ENCODE data around the gene RABGGTA.
A peak's percentile ranks its signal among the peaks of the same experiment; 100 is the strongest.

The RABGGTA gene, protein sequence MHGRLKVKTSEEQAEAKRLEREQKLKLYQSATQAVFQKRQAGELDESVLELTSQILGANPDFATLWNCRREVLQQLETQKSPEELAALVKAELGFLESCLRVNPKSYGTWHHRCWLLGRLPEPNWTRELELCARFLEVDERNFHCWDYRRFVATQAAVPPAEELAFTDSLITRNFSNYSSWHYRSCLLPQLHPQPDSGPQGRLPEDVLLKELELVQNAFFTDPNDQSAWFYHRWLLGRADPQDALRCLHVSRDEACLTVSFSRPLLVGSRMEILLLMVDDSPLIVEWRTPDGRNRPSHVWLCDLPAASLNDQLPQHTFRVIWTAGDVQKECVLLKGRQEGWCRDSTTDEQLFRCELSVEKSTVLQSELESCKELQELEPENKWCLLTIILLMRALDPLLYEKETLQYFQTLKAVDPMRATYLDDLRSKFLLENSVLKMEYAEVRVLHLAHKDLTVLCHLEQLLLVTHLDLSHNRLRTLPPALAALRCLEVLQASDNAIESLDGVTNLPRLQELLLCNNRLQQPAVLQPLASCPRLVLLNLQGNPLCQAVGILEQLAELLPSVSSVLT

DNA sequence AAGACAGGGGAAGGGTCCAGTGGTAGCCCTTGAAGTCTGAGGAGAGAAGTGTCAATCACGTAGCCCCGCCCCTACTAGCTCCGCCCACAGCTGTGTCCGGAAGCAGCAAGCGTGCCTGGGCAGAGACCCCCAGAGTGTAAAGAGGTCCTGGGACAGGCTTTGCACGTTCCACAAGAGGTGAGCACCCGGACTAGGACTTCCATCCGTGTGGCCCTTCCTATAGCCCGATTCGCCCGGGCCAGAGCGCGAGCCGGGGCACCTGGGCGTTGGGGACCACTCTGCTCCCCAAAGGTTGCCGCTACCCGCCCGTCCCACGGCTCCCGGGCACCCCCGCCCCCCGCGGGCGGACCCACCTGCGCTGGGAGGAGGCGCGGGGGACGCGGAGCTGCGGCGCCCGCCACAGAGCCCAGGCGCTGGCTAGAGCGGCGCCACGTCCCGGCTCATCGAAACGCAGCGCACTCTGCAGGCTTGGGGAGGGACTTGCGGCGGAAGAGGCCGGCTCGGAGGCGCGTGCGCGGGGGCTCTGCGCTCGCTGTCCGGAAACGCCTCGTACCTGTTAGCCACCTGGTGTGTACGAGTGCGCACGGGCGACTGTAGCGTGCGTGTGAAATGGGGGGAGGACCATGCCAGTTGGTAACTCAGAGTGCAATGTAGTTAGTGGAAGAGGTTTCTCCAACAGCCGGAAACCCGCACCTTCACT is at the start of gene RABGGTA:
Gene RABGGTA, minus strand, starts transcription at position 464 of the 700 bp plus-strand sequence. CDS start 482 bp downstream, outside the sequence.
- Histone ChIP-seq H3K9ac (ENCODE audit: low read depth, low read length) (peak within 1 kb of the TSS; percentile 96), H3K27ac (ENCODE audit: low read length) (peak within 1 kb of the TSS; percentile 77), H3K4me1 (ENCODE audit: insufficient read depth, low read length) (no peaks in the 10 kb centered on the region; the same call in 1 of the 2 replicates), H3K9me3 (ENCODE audit: insufficient read depth, low read depth, low read length) (no peaks in the 10 kb centered on the region), H3K27me3 (ENCODE audit: insufficient read depth, low read length) (no peaks in the 10 kb centered on the region), H3K4me3 (ENCODE audit: low read length) (peak within 1 kb of the TSS; percentile 86), H3K36me3 (ENCODE audit: insufficient read depth, low read depth, low read length) (no peaks in the 10 kb centered on the region)

DNA sequence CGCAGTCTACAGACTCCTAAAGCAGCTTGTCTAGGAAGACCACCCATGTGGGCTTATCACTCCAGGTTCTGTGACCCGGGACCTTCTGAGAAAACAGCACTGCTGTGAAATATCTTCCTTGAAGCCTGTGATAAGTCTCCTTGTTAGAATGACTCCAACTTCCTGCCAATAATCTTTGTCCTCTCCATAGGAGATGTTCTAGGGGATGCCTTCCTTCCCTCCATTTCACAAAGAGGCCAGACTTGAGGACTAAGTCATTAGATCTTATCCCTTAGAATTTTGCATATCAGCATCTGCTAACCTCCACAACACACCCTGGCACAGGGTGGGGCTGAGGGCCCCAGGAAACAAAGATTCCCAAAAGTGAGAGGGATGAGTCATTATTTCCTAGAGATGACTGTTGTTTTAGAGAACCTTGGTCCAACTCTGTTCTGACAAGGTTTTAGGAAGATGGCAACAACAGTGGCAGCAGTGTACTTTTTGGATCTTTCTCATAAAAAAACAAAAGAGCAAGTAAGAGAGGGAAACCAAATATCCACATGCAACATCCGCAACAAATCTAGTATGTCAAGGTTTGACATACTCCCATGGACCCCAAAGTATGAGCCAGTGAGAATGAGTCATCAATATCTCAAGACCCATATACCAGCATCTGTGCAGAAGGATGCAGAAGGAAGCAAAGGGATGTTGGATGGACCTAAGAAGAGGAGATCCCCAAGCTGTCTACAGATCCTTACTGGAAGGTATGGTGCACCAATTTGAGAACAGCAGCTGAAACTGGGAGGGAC is 45.9 kb upstream of the RABGGTA start:
- Histone ChIP-seq H3K9ac (ENCODE audit: low read depth, low read length) (no peak overlapping the region), H3K4me3 (ENCODE audit: low read length) (no peak overlapping the region), H3K4me1 (ENCODE audit: insufficient read depth, low read length) (peaks cover 3% of the 10 kb centered on the region; the same call in 1 of the 2 replicates), H3K36me3 (ENCODE audit: insufficient read depth, low read depth, low read length) (no peaks in the 10 kb centered on the region), H3K27me3 (ENCODE audit: insufficient read depth, low read length) (peaks cover 50% of the 10 kb centered on the region), H3K9me3 (ENCODE audit: insufficient read depth, low read depth, low read length) (no peaks in the 10 kb centered on the region), H3K27ac (ENCODE audit: low read length) (no peak overlapping the region)

DNA sequence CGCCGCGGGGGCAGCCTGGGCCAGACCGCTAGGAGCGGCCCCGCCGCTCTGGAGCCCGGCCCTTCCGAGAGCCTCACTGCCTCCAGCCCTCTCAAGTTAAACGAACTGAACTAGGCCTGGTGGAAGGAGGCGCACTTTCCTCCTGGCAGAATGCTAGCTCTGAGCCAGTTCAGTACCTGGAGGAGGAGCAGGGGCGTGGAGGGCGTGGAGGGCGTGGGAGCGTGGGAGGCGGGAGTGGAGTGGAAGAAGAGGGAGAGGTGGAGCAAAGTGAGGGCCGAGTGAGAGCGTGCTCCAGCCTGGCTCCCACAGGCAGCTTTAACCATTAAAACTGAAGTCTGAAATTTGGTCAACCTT is 45.2 kb upstream of the RABGGTA start:
- Histone ChIP-seq H3K4me3 (ENCODE audit: low read length) (no peak overlapping the region), H3K9me3 (ENCODE audit: insufficient read depth, low read depth, low read length) (no peaks in the 10 kb centered on the region), H3K9ac (ENCODE audit: low read depth, low read length) (no peak overlapping the region), H3K27me3 (ENCODE audit: insufficient read depth, low read length) (peaks cover 42% of the 10 kb centered on the region), H3K27ac (ENCODE audit: low read length) (no peak overlapping the region), H3K4me1 (ENCODE audit: insufficient read depth, low read length) (peaks cover under 1% of the 10 kb centered on the region; the same call in 1 of the 2 replicates), H3K36me3 (ENCODE audit: insufficient read depth, low read depth, low read length) (peaks cover 7% of the 10 kb centered on the region; the same call in 1 of the 2 replicates)

DNA sequence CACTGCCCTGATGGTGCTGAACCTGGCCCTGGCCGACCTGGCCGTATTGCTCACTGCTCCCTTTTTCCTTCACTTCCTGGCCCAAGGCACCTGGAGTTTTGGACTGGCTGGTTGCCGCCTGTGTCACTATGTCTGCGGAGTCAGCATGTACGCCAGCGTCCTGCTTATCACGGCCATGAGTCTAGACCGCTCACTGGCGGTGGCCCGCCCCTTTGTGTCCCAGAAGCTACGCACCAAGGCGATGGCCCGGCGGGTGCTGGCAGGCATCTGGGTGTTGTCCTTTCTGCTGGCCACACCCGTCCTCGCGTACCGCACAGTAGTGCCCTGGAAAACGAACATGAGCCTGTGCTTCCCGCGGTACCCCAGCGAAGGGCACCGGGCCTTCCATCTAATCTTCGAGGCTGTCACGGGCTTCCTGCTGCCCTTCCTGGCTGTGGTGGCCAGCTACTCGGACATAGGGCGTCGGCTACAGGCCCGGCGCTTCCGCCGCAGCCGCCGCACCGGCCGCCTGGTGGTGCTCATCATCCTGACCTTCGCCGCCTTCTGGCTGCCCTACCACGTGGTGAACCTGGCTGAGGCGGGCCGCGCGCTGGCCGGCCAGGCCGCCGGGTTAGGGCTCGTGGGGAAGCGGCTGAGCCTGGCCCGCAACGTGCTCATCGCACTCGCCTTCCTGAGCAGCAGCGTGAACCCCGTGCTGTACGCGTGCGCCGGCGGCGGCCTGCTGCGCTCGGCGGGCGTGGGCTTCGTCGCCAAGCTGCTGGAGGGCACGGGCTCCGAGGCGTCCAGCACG is 44.6 kb upstream of the RABGGTA start:
- H3K36me3 ChIP-seq (ENCODE audit: insufficient read depth, low read depth, low read length): peaks cover 7% of the 10 kb centered on the region
- H3K27ac ChIP-seq (ENCODE audit: low read length): no peak overlapping the region
- no peak overlapping the region for H3K9ac ChIP-seq (ENCODE audit: low read depth, low read length)
- no peak overlapping the region for H3K4me3 ChIP-seq (ENCODE audit: low read length)
- peaks cover 42% of the 10 kb centered on the region for H3K27me3 ChIP-seq (ENCODE audit: insufficient read depth, low read length)
- no peaks in the 10 kb centered on the region for H3K9me3 ChIP-seq (ENCODE audit: insufficient read depth, low read depth, low read length)
- no peaks in the 10 kb centered on the region for H3K4me1 ChIP-seq (ENCODE audit: insufficient read depth, low read length)

DNA sequence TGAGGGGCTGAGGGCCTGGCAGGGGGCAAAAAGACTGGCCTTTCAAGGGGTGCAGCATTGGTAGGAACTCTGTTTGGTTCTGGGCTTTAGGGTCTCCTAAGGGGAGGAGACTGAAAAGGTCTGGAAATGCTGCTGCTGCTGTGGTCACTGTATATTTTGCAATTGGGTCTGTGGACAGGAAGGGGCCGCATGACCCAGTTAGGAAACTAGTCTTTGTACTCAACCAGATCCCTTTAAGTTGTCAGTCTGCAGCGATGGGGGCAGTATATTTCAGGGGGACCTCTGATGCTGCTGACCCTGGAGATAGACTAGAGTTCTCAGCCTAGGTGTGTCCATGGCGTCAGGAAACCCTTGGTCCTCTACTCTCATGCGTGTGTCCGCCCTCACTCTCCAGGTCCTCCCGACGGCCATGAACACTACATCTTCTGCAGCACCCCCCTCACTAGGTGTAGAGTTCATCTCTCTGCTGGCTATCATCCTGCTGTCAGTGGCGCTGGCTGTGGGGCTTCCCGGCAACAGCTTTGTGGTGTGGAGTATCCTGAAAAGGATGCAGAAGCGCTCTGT is 43.9 kb upstream of the RABGGTA start:
- Histone ChIP-seq H3K9ac (ENCODE audit: low read depth, low read length) (no peak overlapping the region), H3K4me3 (ENCODE audit: low read length) (no peak overlapping the region), H3K27ac (ENCODE audit: low read length) (no peak overlapping the region), H3K27me3 (ENCODE audit: insufficient read depth, low read length) (peaks cover 39% of the 10 kb centered on the region), H3K9me3 (ENCODE audit: insufficient read depth, low read depth, low read length) (no peaks in the 10 kb centered on the region), H3K36me3 (ENCODE audit: insufficient read depth, low read depth, low read length) (peaks cover 7% of the 10 kb centered on the region), H3K4me1 (ENCODE audit: insufficient read depth, low read length) (no peaks in the 10 kb centered on the region)

DNA sequence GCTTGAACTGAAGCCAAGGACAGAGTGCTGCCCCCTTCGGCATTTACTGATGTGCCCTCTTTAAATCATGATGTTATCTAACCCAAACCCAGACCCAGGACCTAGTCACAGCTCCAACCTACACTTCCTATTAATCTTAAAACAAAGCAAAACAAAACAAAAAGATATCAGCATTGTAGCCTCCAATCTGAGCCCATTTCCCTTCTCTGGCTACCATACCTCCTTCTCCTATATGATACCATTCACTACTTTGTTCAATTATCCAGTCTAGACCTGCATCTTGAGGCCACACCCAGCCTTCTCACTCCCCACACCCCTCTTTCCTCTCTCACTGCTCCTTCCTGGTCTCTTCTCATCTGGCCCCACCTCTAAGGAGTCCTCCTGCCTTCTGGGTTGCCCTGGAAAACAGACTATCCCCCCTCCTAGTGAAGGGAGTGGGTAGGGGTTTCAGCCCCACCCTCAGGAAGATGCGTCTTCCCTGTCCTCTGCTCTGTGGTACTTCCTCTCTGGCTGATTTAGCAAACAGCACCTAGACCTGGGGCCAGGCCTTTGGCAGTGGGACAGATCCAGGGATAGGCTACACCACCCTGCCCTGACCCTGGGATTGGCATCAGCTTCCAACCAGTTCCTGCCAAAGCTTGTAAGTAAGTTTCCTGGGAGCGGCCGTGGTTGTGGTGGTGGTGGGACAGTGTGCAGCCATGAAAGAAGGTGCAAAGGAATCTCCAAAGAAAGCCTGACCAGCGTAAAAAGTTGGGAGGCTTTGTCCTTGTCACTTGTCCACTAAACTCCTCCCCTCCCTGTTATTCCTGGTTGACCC is 43.2 kb upstream of the RABGGTA start:
- no peak overlapping the region for H3K9ac ChIP-seq (ENCODE audit: low read depth, low read length)
- H3K27ac ChIP-seq (ENCODE audit: low read length): no peak overlapping the region
- H3K4me3 ChIP-seq (ENCODE audit: low read length): no peak overlapping the region

DNA sequence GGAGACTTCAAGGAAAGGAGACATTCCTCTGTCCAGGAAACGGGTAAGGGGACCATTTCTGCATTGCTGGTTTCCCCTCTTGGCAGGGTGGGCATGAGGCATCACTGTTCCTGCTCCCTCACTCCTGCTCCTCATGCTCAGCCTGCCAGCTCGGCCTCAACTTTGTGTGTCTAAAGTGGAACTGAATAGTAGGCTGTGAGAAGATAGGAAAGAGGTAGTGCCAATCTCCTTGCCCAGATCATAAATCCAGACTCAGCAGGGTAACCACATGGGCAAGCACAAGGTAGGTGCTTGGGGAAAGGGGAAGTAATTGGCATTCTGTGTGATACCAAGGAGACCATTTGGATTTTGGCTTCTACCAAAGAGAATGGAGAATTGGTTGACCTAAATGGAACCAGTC is 42.5 kb upstream of the RABGGTA start:
- H3K4me1 ChIP-seq (ENCODE audit: insufficient read depth, low read length): no peaks in the 10 kb centered on the region
- H3K36me3 ChIP-seq (ENCODE audit: insufficient read depth, low read depth, low read length): peaks cover 14% of the 10 kb centered on the region
- H3K9ac ChIP-seq (ENCODE audit: low read depth, low read length): no peak overlapping the region
- no peak overlapping the region for H3K27ac ChIP-seq (ENCODE audit: low read length)
- H3K4me3 ChIP-seq (ENCODE audit: low read length): no peak overlapping the region
- no peaks in the 10 kb centered on the region for H3K9me3 ChIP-seq (ENCODE audit: insufficient read depth, low read depth, low read length)
- H3K27me3 ChIP-seq (ENCODE audit: insufficient read depth, low read length): peaks cover 25% of the 10 kb centered on the region

More for the DNA sequence above, 43.2 kb upstream of the RABGGTA start:
- no peaks in the 10 kb centered on the region for H3K4me1 ChIP-seq (ENCODE audit: insufficient read depth, low read length)
- peaks cover 11% of the 10 kb centered on the region for H3K36me3 ChIP-seq (ENCODE audit: insufficient read depth, low read depth, low read length)
- H3K27me3 ChIP-seq (ENCODE audit: insufficient read depth, low read length): peaks cover 32% of the 10 kb centered on the region
- no peaks in the 10 kb centered on the region for H3K9me3 ChIP-seq (ENCODE audit: insufficient read depth, low read depth, low read length)

DNA sequence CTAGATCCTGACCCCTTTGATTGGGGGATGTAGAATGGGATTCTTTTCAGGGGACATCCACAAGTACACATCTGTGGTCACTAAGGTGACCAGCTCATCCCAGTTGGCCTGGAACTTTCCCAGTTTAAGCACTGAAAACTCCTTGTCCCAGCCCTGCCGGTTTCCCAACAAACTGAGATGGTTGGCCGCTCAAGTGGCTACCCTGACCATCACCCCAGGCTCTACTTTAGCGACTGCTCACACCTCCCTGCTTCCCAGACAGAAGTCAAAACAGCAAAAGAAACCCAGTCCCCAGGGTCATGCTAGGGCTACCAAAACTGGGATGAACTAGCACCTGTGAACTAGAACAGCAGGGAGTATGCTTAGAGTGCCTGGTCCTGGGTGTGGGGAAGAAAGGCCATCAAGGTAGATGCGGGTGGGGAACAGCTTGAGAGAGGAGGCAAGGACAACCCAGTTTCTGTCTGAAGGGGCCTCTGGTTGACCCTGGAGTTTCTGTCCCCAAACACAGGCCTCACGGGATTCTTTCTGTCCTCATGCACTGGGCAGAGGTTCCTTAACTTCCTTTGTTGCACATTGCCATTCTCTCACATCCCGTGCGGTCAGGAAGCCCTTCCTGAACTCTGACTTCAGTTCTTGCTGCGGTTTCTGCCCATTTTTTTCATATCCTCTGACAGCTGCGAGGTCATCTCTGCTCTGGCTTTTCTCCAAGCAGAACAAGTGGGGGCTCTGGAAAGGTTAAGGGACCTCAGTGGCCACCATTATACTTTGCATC is 41.5 kb upstream of the RABGGTA start:
- Histone ChIP-seq H3K9me3 (ENCODE audit: insufficient read depth, low read depth, low read length) (no peaks in the 10 kb centered on the region), H3K27me3 (ENCODE audit: insufficient read depth, low read length) (peaks cover 15% of the 10 kb centered on the region), H3K9ac (ENCODE audit: low read depth, low read length) (no peak overlapping the region), H3K4me1 (ENCODE audit: insufficient read depth, low read length) (no peaks in the 10 kb centered on the region), H3K4me3 (ENCODE audit: low read length) (no peak overlapping the region), H3K36me3 (ENCODE audit: insufficient read depth, low read depth, low read length) (peaks cover 21% of the 10 kb centered on the region), H3K27ac (ENCODE audit: low read length) (no peak overlapping the region)

DNA sequence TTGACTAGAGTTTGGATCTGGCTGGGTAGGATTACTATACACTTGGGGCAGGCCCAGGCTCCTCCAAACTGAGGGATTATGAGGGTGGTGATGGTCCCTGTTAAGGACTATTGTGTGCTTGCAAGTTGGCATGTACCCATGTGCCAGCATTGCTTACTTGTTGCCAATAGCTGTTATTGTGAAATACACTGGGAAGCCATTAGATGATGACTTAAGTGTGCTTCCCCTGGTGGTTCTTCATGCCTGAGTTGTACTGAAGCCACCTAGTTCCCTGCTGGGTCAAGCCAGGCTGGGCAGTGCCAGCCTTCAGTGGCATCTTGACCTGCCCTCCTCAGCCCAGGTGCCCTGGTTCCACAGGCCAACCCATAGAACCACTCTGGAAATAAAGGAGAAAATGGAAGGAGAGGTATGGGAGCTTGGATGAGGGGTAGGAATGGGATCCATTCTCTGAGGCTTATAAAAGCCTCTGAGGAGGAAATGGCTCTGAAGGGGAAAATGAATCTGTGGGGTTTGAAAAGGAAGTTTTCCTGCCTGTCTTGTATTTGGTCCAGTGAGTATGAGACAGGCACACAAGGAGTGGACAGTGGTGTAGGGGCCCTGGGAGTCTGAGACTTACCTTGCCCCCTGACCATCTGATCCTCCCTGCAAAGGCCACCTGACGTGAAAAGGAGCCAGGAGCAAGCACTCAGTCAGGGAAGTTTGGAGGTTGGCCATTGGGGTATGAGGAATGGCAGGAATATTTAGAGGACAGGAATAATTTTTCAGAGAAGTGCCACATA is 40.6 kb upstream of the RABGGTA start:
- no peak overlapping the region for H3K9ac ChIP-seq (ENCODE audit: low read depth, low read length)
- no peak overlapping the region for H3K27ac ChIP-seq (ENCODE audit: low read length)
- peaks cover 24% of the 10 kb centered on the region for H3K36me3 ChIP-seq (ENCODE audit: insufficient read depth, low read depth, low read length)
- no peaks in the 10 kb centered on the region for H3K4me1 ChIP-seq (ENCODE audit: insufficient read depth, low read length)
- no peaks in the 10 kb centered on the region for H3K9me3 ChIP-seq (ENCODE audit: insufficient read depth, low read depth, low read length)
- H3K4me3 ChIP-seq (ENCODE audit: low read length): no peak overlapping the region
- H3K27me3 ChIP-seq (ENCODE audit: insufficient read depth, low read length): peaks cover 6% of the 10 kb centered on the region; the same call in 1 of the 2 replicates

Measured in iPS-20b (cell line).